ENCODE data around the gene CACYBP.

Gene CACYBP

GRCh38 chr1:174954671-174955669 lies 44.8 kb upstream of the CACYBP start:
- Histone ChIP-seq H3K79me2 (ENCODE audit: low read length) (no peaks in the 10 kb centered on the region), H3K9me3 (replicated peaks; ENCODE audit: insufficient read depth, low read length) (no peaks in the 10 kb centered on the region), H3K27ac (ENCODE audit: low read length) (peak overlapping the region; percentile 33; the same call in 1 of the 2 replicates), H3K9me2 (replicated peaks; ENCODE audit: insufficient read depth, low read length) (no peaks in the 10 kb centered on the region), H3K4me3 (ENCODE audit: low read length) (peak overlapping the region; percentile 4; the same call in 1 of the 2 replicates), H3F3A (ENCODE audit: insufficient read depth, low read length) (peaks cover 30% of the 10 kb centered on the region), H3K4me1 (ENCODE audit: low read length) (peaks cover 46% of the 10 kb centered on the region), H3K36me3 (replicated peaks; ENCODE audit: insufficient read depth, low read length) (no peaks in the 10 kb centered on the region), H4K20me1 (ENCODE audit: insufficient read depth, low read length) (no peaks in the 10 kb centered on the region), H3K4me2 (ENCODE audit: low read depth, low read length) (peak overlapping the region; percentile 50), H2AFZ (ENCODE audit: low read length) (peak overlapping the region; percentile 12; the same call in 1 of the 2 replicates), H3K9ac (ENCODE audit: low read length) (no peak overlapping the region; the same call in 1 of the 2 replicates), H3K27me3 (replicated peaks; ENCODE audit: insufficient read depth, low read length) (no peaks in the 10 kb centered on the region)
- TF ChIP-seq EZH2 (optimal IDR thresholded peaks at IDR 0.05; ENCODE audit: low read depth, low read length) = no peak
- TF ChIP-seq EZH2phosphoT487 (IDR thresholded peaks at IDR 0.05; ENCODE audit: low read length) = no peak
- no peak for TF ChIP-seq CTCF (IDR thresholded peaks at IDR 0.05; ENCODE audit: low read length)
- DNase-seq = peak; percentile 55

- H2AFZ ChIP-seq (ENCODE audit: low read length) = no peak overlapping the region
- no peaks in the 10 kb centered on the region for H3K9me3 ChIP-seq (replicated peaks; ENCODE audit: insufficient read depth, low read length)
- H3K36me3 ChIP-seq (replicated peaks; ENCODE audit: insufficient read depth, low read length) = no peaks in the 10 kb centered on the region
- H3K4me1 ChIP-seq (ENCODE audit: low read length) = peaks cover 46% of the 10 kb centered on the region
- no peaks in the 10 kb centered on the region for H4K20me1 ChIP-seq (ENCODE audit: insufficient read depth, low read length)
- H3K9ac ChIP-seq (ENCODE audit: low read length) = no peak overlapping the region
- peaks cover 30% of the 10 kb centered on the region for H3F3A ChIP-seq (ENCODE audit: insufficient read depth, low read length)
- H3K4me3 ChIP-seq (ENCODE audit: low read length) = no peak overlapping the region
- H3K27me3 ChIP-seq (replicated peaks; ENCODE audit: insufficient read depth, low read length) = no peaks in the 10 kb centered on the region
- no peak overlapping the region for H3K4me2 ChIP-seq (ENCODE audit: low read depth, low read length)
- no peak for DNase-seq
- H3K27ac ChIP-seq (ENCODE audit: low read length) = no peak overlapping the region
- no peaks in the 10 kb centered on the region for H3K79me2 ChIP-seq (ENCODE audit: low read length)
- TF ChIP-seq CTCF (IDR thresholded peaks at IDR 0.05; ENCODE audit: low read length) (no peak), EZH2 (optimal IDR thresholded peaks at IDR 0.05; ENCODE audit: low read depth, low read length) (no peak), EZH2phosphoT487 (IDR thresholded peaks at IDR 0.05; ENCODE audit: low read length) (no peak)
- H3K9me2 ChIP-seq (replicated peaks; ENCODE audit: insufficient read depth, low read length) = no peaks in the 10 kb centered on the region
Measured at GRCh38 chr1:174956086-174956485, 43.7 kb upstream of the CACYBP start.

- peaks cover 46% of the 10 kb centered on the region for H3K4me1 ChIP-seq (ENCODE audit: low read length)
Measured at GRCh38 chr1:174956976-174957375, 42.8 kb upstream of the CACYBP start.

More at GRCh38 chr1:174956976-174957375, 42.8 kb upstream of the CACYBP start:
- Histone ChIP-seq H3F3A (ENCODE audit: insufficient read depth, low read length) (peaks cover 30% of the 10 kb centered on the region), H3K27me3 (replicated peaks; ENCODE audit: insufficient read depth, low read length) (no peaks in the 10 kb centered on the region), H3K27ac (ENCODE audit: low read length) (no peak overlapping the region), H3K4me2 (ENCODE audit: low read depth, low read length) (peak overlapping the region; percentile 58; the same call in 1 of the 2 replicates), H4K20me1 (ENCODE audit: insufficient read depth, low read length) (no peaks in the 10 kb centered on the region), H3K4me3 (ENCODE audit: low read length) (no peak overlapping the region), H2AFZ (ENCODE audit: low read length) (no peak overlapping the region), H3K36me3 (replicated peaks; ENCODE audit: insufficient read depth, low read length) (no peaks in the 10 kb centered on the region), H3K9ac (ENCODE audit: low read length) (no peak overlapping the region), H3K79me2 (ENCODE audit: low read length) (no peaks in the 10 kb centered on the region), H3K9me2 (replicated peaks; ENCODE audit: insufficient read depth, low read length) (no peaks in the 10 kb centered on the region), H3K9me3 (replicated peaks; ENCODE audit: insufficient read depth, low read length) (no peaks in the 10 kb centered on the region)
- DNase-seq = no peak
- TF ChIP-seq EZH2phosphoT487 (IDR thresholded peaks at IDR 0.05; ENCODE audit: low read length) (no peak), CTCF (IDR thresholded peaks at IDR 0.05; ENCODE audit: low read length) (no peak), EZH2 (optimal IDR thresholded peaks at IDR 0.05; ENCODE audit: low read depth, low read length) (no peak)
